GM12872 (cell line): Measurements from ENCODE around the gene ECEL1.

Experiments
- CTCF ChIP-seq: IDR thresholded peaks from 3 replicates; pipeline ENCODE4 v1.5.1; 2011; ENCODE audit warnings: low read depth, mild to moderate bottlenecking, low read length, moderate library complexity; ENCODE audit not compliant: insufficient read depth

Gene ECEL1

DNA sequence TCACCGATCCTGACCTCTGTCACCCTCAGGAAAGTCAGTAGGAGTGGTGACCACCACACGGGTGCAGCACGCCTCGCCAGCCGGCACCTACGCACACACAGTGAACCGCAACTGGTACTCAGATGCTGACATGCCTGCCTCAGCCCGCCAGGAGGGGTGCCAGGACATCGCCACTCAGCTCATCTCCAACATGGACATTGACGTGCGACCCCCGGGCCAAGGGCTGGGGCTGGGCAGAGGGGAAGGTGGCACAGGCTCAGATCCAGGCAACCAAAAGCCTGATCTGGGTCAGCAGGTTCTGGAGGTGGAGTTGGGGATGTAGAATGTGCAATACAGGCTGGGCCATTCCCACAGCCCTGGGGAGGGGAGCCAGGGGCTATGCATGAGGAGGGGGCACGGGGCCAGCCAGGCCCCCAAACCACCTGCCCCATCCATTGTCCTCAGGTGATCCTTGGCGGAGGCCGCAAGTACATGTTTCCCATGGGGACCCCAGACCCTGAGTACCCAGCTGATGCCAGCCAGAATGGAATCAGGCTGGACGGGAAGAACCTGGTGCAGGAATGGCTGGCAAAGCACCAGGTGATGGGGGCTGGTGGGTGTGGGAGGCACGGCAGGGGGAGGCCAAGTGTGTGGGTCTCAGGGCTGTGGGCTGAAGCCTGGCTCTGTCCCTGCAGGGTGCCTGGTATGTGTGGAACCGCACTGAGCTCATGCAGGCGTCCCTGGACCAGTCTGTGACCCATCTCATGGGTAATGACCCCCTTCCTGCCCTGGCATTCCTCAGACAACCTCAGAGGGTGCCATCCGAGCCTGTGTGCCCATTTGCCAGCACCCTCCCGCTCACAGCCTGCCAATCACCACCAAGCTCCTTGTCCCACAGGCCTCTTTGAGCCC is 30.3 kb downstream of the ECEL1 start:
- no peak for TF ChIP-seq CTCF

DNA sequence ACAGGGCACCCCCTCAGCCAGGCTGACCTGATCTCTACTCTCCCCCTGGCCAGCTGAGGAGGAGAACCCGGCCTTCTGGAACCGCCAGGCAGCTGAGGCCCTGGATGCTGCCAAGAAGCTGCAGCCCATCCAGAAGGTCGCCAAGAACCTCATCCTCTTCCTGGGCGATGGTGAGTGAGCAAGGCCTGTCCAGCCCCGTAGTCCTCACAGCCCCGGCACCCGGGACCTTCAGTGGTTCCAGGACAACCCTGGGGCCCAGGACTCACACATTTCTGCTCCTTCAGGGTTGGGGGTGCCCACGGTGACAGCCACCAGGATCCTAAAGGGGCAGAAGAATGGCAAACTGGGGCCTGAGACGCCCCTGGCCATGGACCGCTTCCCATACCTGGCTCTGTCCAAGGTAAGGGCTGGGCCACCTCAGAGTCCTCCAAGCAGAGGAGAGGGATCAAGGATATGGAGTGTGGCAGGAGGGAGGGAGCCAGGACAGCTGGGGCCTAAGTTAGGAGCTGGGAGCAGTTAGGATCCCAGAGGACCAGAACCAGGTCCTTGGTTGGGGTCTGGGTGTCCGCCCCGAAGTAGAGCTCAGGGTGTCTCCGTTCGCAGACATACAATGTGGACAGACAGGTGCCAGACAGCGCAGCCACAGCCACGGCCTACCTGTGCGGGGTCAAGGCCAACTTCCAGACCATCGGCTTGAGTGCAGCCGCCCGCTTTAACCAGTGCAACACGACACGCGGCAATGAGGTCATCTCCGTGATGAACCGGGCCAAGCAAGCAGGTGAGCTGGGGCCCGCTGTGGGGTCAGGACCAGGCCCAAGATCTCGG is 31.1 kb downstream of the ECEL1 start:
- no peak for TF ChIP-seq CTCF

GRCh38 chr2:232455426-232456255 is 32.0 kb downstream of the ECEL1 start, which contains the start of gene ALPI:
ALPI (plus strand) TSS chr2:232456153; CDS start chr2:232456200, 47 bp downstream.
- TF ChIP-seq CTCF = no peak

DNA sequence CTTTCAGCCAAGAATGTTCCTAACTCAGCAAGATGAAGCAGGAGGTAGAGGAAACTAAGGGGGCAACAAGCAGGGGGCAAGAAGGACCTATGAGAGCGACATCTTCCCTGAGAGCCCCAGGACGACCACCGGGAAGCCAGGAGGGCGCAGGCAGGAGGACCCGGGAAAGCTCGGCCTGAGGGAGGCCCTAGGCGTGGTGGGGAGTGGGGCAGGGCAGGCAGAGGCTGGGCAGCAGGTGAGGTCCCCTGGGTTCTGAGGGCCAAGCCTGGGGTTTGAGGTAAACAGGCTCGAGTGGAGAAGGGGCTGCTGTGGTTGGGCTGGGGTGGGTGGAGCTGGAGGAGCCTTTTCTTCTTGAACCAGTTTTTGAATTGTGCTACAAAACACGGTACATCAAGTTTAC is 33.0 kb downstream of the ECEL1 start:
- TF ChIP-seq CTCF = no peak

DNA sequence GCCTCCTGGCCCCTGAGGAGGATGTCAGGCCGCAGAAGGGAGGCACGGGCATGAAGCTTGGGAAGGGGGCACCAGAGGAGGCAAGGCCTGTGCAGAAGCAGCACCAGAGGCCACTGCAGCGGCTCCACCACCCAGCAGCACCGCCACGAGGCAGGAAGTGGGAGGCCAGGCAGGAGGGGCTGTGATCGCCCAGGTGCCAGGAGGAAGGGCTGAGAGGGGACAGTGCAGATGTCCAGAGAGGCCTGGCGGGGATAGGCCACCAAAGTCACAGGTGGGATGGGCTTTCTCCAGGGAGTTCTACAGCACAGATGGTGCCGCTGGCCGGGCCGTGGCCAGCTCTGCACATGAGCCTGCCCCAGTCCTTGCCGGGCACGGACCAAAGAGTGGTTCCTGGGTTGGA is 37.7 kb downstream of the ECEL1 start:
- no peak for TF ChIP-seq CTCF

DNA sequence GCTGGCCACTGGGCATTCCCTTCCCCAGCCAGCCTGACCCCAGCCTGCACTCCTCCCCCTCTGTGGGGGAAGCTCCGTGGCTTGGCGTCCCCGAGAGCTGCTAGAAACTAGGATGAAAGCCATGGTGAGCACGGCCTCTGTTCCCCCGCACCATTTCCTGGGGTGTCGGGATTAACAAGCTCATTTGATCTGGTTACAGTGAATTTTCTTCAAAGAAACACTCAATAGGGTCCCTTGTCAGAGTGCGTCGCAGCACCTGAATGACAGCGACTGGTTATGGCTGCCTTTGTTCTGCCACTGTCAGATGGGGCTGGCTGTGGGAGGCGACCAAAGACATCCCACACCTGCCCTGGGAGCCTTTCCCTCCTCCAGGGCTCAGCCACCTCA is 39.3 kb downstream of the ECEL1 start:
- TF ChIP-seq CTCF = no peak
